Cardiac fibroblast (primary cell): ENCODE results near the gene ABLIM3.

Experiments
- DNase-seq, 2 donors: peaks; one replicate each; pipeline versions ENCODE4 v3.0.0 to v3.0.0-alpha.2; 2010; ENCODE audit warnings: low read depth in 2 of 2
- H3K4me3 ChIP-seq, 2 donors: replicated peaks in 1 of 2; 1 replicate in 1 of 2; 2 replicates in 1 of 2; pipeline ENCODE4 v1.5.1; 2011; ENCODE audit warnings: low read depth in 2 of 2, low read length in 2 of 2, mild to moderate bottlenecking in 2 of 2, moderate library complexity in 1 of 2
- TF ChIP-seq, protein P1 (sequence below): IDR thresholded peaks from one replicate; pipeline ENCODE4 v1.5.1; 2011; ENCODE audit warnings: low read depth, mild to moderate bottlenecking, low read length, inconsistent platforms

Gene ABLIM3

DNA sequence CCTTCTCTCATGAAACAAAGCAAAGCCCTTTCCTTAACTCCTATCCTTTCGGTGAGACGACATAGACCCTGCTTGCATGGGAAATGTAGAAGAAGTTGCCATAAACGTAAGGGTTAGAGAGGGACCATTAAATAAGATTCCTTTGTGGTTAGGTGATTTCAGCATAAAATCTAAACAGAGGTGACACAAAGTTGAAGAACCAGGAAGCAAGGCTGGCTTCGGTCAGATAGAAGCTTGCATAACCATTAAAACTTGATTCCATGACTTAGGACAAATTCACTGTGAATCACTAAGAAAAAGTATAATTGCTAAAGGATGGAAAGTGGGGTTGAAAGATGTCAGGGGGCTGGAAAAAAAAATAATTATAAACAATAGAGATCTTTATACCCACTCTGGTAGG is 30.9 kb upstream of the ABLIM3 start:
- H3K4me3 ChIP-seq: no peak overlapping the region
- TF ChIP-seq, protein P1, sequence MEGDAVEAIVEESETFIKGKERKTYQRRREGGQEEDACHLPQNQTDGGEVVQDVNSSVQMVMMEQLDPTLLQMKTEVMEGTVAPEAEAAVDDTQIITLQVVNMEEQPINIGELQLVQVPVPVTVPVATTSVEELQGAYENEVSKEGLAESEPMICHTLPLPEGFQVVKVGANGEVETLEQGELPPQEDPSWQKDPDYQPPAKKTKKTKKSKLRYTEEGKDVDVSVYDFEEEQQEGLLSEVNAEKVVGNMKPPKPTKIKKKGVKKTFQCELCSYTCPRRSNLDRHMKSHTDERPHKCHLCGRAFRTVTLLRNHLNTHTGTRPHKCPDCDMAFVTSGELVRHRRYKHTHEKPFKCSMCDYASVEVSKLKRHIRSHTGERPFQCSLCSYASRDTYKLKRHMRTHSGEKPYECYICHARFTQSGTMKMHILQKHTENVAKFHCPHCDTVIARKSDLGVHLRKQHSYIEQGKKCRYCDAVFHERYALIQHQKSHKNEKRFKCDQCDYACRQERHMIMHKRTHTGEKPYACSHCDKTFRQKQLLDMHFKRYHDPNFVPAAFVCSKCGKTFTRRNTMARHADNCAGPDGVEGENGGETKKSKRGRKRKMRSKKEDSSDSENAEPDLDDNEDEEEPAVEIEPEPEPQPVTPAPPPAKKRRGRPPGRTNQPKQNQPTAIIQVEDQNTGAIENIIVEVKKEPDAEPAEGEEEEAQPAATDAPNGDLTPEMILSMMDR: no peak
- peak in 1 of 2 donors; percentile 5 for DNase-seq

DNA sequence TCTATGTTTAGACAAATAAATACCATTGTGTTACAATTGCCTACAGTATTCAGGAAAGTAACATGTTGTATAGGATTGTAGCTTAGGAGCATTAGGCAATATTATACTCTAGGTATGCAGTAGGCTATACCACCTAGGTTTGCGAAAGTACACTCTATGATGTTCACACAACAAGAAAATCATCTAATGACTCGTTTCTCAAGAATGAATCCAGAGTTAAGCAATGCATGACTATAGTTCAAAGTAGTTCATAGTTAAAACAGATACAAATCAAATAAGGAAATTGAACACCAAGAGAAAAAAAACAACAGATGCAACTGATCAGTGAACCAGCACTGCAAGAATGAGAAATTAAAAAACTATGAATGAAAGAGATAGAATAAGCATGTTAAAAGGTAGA is 27.6 kb upstream of the ABLIM3 start:
- TF ChIP-seq, protein P1: no peak
- peak; percentile 44 to 82 for DNase-seq
- H3K4me3 ChIP-seq: no peak overlapping the region

DNA sequence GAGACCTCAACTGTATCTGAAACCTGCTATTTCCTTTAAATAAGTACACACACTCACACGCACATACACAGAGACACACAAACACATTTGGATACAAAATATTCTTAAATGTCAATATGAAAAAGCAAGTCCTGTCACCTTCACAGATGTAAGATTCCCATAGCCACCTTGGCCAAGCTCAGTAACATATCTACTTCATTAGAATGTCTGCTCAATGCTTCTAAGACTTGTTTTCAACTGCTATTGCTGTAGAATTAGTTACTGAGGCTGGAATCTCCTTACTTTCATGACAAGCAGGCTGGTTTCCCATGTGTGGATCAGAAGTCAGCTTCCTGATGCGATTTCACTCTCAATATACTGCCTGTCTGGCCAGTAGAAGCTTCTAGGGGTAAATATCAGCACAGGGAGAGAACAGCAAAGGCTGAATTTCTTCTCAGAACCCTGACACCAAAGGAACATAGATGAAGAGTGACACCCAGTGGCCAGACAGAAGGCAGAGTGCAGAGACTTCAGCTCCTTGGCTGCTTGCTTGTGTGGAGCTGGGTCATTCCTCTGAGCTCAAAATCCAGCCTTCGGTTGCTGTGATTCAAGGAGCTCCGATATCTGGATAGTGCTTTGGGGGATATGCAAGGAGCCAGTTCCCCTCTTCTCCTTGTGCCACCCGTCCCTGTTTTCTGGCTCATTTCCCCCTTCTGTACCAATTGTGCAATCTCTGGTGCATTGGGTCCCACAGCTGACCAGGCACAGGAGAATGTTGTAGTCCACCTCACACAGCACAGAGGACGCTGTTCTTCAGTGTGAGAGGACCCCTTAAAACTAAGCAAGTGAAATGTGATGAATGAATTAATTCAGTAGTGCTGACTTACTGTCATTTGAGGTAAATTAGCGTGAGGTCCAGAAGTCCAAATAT is 26.6 kb upstream of the ABLIM3 start:
- no peak overlapping the region for H3K4me3 ChIP-seq
- TF ChIP-seq, protein P1: peak; percentile 81
- DNase-seq: peak; percentile 90

DNA sequence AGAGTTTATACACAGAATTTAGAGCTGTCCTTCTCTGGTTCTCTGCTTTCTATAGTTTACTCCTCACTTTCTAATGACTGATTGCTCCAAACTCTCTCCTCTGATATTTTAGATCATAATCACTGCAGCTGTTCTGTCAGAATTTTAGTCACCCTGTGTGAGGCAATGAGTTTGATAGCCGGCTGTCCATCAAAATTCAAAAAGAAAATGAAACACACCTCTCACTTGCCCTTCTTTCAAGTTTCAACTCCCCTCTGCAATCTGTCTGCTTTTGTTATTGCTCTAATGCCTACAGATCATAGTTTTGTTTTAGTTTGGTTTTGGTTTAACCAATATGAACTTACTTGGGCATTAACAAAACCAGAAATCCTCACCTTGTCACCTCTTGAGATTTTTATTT is 23.3 kb upstream of the ABLIM3 start:
- no peak overlapping the region for H3K4me3 ChIP-seq
- TF ChIP-seq, protein P1: no peak
- no peak for DNase-seq

DNA sequence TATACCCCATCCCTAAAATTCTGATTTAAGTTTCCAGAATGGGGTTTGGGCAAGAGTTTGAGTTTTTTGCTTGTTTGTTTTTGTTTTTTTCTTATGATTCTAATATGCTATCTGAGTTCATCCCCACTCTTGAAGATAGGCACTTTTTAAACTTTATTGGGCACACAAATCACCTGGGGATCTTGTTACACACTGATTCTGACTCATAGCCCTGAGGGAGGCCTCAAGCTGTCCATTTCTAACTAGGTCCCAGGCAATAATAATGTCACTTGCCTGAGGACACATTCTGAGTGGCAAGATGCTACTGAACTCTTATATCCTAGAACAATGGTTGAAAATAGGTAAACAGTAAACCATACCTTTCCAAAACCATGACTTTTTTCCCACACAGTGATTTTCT is 22.8 kb upstream of the ABLIM3 start:
- DNase-seq: no peak
- TF ChIP-seq, protein P1: no peak

DNA sequence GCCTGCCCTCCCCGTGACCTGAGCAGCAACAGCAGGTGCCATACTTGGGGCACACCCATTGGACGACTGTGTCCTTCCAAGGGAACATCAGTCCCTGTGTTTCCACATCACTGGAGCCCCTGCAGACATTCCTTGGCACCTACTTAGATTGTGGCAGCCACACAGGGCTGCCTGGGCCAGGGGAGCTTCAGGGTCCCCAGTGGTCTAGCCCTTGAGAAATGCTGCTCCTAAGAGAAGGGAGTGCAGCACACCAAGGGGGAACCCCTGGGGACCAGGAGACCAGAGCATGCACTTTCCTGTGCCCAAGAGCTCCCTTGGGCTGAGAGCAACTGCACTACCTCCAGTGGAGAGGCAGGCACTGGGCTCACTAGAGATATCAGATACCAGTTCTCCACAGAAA is 20.1 kb upstream of the ABLIM3 start:
- TF ChIP-seq, protein P1: no peak
- H3K4me3 ChIP-seq: no peak overlapping the region
- DNase-seq: no peak

More for the DNA sequence above, 22.8 kb upstream of the ABLIM3 start:
- no peak overlapping the region for H3K4me3 ChIP-seq
